IgD-negative memory B cell (primary cell): ENCODE measurements around the gene PRKACG. TPM values are rescaled to one million over a fixed set of nuclear protein-coding genes. Genes with fewer than 3 reads are reported as not detected.

ENCODE experiments used
- polyA plus RNA-seq: library from polyadenylated mRNA; unstranded; fragments of 300-500 nt; fragmentation: Illumina TruSeq; gene quantifications from one replicate; pipeline ENCODE4 v1.2.3, GENCODE V29; 2021

PRKACG gene
- polyA plus RNA-seq, 1 donor from 2014 or later, result not detected

Other genes with a start within 250 kb of the PRKACG start
- gene FXN, start 21.6 kb upstream of the PRKACG start, polyA plus RNA-seq, result 44.7 TPM
- gene TJP2, start 160.2 kb upstream of the PRKACG start, polyA plus RNA-seq, result 0.81 TPM